NCI-H69 (cell line): Measurements from ENCODE around the gene FBXW7.
"Not testable (repeated sequence)": the region's sequence is repeated elsewhere in the genome, so short reads cannot be mapped to it uniquely, and the experiment has no call there.

Source experiments
- DNase-seq: peaks from one replicate; lab custom pipeline; 2025; lab: John Stamatoyannopoulos, UW

Gene FBXW7, protein sequence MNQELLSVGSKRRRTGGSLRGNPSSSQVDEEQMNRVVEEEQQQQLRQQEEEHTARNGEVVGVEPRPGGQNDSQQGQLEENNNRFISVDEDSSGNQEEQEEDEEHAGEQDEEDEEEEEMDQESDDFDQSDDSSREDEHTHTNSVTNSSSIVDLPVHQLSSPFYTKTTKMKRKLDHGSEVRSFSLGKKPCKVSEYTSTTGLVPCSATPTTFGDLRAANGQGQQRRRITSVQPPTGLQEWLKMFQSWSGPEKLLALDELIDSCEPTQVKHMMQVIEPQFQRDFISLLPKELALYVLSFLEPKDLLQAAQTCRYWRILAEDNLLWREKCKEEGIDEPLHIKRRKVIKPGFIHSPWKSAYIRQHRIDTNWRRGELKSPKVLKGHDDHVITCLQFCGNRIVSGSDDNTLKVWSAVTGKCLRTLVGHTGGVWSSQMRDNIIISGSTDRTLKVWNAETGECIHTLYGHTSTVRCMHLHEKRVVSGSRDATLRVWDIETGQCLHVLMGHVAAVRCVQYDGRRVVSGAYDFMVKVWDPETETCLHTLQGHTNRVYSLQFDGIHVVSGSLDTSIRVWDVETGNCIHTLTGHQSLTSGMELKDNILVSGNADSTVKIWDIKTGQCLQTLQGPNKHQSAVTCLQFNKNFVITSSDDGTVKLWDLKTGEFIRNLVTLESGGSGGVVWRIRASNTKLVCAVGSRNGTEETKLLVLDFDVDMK

DNA sequence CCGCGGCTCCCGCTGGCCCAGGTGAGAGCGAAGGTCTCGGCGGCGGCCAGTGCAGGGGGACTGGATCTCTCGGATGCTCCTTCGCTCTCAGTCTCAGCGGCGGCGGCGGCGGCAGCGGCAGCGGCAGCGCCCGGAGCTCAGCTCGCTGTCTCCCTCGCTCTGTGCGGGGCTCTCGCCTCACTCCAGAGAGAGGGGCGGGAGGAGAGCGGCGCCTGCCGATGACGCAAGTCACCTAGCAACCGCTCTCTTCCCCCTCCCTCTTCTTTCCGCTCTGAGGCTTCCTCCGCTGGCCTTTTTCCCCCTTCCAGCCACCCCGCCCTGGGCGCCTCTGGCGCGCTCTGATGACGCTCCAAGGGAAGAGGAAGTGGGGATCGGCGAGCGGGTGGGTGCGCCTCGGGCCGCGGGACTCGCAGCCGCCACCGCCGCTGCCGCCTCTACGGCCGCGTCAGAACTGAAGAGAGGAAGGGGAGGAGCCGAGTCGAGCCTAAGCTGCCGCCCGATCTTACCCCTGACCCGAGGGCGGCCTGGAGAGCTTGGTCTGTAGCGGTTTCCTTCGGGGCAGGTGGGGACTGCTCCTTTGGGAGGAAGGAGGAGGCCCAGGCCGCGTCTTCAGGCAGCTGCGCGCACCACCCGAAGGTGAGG is at the start of gene FBXW7:
Gene FBXW7, minus strand, starts transcription at position 190 of the 642 bp plus-strand sequence. CDS start 124,289 bp downstream, outside the sequence.
- DNase-seq: peak; percentile 98

DNA sequence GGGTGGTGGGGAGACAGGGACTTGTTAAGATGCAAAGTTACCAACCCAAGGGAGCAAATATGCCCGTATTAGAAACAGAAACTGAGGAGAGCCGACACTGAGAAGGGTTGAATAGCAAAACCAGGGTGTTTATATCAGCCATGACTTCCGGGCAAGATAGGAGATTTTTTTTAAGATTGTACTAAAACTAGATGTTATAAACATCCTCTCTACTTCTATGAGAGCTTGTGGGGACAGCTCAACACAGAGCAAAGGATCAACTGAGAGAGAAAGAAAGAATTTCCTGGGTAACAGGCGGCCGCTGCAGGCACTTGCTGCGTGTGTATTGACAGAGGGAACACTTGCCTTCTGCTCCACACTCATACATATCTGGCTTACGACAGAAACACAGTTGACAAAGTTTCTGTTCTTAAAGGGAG is 49.1 kb upstream of the FBXW7 start:
- DNase-seq: no peak

- no peak for DNase-seq
Measured at GRCh38 chr4:152581536-152582160, 45.8 kb upstream of the FBXW7 start.

DNA sequence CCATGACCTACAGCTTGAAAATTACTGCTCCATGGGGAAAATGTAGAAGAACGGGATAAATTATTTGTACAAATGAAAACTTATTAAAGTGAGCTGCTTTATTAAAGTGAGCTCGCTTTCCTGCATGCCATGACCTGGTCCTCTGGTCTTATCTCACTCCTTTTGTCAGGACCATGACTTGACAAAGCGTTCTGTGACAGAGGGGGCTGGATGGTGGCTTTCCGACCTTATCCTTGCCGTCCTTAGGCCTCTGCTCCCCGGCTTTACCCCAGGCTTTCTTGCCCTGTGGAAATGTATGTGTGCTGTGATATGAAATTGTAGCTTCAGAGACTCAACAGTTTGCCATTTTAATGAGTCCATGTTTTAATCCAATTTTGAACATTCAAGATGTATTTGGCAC is 44.0 kb upstream of the FBXW7 start:
- DNase-seq: no peak

GRCh38 chr4:152579107-152579764 is 43.3 kb upstream of the FBXW7 start:
- no peak for DNase-seq

GRCh38 chr4:152578670-152579069 is 42.8 kb upstream of the FBXW7 start:
- DNase-seq: no peak

DNA sequence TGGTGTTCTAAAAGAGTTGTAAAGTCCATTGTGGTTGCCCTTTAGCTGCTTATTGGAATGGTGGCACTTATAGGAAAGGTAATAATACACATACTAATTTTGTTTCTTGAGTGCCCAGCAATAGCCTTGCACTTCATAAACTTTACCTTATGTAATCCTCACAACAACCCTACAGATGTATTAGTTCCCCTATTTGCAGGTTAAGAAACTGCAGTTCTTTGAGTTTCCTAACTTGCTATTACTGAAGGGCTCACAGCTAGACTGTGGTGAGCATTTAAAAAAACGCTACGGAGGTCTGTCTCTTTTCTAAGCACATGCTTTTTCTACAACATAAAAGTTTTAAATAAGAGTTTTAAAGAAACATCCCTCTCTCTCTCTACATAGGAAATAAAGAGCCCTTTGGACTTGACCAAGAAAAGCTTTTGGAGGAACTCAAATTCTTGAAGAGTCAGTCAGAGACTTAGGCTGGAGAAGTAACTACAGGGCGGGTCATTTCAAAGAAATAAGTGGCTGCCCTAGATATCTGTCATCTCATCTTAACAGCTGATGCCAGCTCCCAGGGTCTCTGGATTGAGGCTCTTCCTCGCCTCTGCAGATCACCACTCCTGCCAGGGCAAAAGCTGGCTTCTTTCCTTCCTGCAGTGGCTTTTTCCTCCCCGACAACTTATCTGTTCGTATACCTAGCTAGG is 42.0 kb upstream of the FBXW7 start:
- DNase-seq: no peak

DNA sequence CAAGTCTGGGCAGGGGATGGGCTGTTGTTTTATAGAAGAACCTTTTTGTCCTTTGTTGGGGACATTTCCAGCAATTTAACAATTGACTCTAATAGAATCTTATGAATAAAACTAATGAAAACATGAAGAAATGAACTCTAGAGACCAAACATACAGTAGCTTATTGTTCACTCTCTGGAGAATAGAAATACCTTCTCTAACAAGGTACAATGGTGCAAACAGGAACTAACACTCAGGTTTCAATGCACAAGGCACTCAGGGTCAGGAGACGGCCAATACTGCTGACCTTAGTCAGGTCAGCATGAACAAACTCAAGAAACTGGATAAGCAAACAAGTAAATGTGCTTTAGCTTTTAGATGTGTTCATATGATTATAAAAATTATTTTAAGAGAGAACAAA is 39.6 kb upstream of the FBXW7 start:
- DNase-seq: no peak

DNA sequence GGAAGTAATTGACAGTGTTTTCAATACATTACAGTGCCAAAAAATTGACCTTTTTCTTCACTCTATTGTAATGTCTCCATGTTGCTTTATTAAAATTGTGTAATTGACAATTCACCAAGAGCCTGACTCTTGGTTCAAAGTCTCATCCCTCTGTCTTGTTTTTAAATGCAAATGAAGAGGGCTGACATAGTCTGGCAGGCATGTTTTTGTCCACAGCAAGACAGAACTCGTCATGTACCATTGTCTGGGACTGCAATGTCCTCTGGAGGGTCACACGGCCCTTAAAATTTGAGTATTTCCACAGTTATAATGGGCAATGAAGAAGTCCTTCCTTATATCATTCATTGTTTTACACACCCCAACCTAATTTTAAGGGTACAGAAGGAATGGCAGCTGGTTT is 38.0 kb upstream of the FBXW7 start:
- no peak for DNase-seq

- DNase-seq: no peak
Measured at GRCh38 chr4:152572417-152573086, 36.7 kb upstream of the FBXW7 start.

- no peak for DNase-seq
Measured at GRCh38 chr4:152571770-152572169, 35.9 kb upstream of the FBXW7 start.

DNA sequence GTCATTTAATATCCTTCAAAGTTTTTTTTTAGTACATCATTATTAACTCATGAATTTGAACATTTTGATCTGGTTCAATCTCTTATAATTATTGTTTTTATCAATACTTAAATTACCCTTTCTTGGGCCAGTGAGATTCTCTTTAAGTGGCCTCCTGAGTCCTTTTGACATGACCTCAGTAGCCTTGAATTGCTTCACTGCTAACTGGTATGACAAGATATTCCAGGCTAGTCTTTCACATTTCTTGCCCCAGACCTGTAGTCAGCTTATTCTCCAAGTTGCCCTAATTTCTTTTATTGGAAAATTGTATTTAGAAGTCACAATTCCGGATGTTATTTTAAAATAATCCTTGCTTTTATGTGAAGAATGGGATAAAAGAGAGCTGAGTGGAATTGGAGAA is 35.4 kb upstream of the FBXW7 start:
- no peak for DNase-seq

DNA sequence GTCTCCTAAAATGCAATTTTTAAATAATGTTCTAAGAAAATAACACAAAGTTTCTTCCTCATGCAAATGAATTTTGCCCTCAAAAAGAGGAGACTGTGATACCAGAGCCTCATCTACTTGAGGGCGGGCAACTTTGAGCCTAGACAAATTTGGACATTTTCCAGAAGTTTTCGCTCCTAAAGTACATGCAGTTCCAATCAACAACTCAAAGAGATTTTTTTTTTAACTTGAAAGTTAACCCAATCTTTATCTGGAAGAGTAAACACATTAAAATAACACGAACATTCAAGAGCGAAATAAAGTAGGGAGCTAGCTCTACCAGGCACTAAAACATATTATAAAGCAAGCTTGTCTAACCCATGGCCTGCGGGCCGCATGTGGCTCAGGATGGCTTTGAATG is 29.4 kb upstream of the FBXW7 start:
- no peak for DNase-seq

GRCh38 chr4:152564336-152564735 is 28.4 kb upstream of the FBXW7 start:
- DNase-seq: no peak

DNA sequence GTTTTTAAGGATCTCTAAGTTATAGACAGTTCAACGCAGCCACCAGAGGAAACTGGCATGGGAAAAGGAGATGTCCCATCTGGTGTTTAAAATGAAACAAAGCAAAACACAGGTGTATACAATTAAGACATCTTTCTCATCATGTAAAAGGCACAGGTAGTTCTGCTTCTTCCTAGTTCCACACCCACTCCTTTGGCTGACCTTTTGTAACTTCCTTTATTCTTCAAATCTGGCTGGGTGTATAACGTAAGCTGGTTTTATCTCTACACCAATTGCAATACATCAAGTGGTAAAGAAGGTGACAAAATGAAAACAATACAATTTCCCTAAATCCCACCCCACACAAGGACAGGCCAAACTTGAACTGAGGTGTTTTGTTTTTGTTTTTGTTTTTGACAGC is 27.3 kb upstream of the FBXW7 start:
- DNase-seq: no peak

- DNase-seq: no peak
Measured at GRCh38 chr4:152559641-152560040, 23.7 kb upstream of the FBXW7 start.

GRCh38 chr4:152558396-152558795 is 22.5 kb upstream of the FBXW7 start:
- DNase-seq: no peak

DNA sequence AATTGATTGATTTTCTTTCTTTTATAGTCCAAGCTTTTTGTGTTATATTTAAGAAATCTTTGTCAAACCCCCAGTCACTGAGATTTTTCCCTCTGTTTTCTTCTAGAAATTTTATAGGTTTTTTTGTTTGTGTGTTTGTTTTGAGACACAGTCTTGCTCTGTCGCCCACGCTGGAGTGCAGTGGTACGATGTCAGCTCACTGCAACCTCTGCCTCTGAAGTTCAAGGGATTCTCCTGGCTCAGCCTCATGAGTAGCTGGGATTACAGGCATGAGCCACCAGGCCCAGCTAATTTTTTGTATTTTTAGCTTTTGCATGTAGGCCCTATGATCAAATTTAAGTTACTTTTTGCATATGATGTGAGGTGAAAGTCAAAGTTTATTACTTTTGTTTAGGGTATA is 20.9 kb upstream of the FBXW7 start:
- no peak for DNase-seq

- DNase-seq: no peak
Measured at GRCh38 chr4:152556283-152556682, 20.4 kb upstream of the FBXW7 start.

DNA sequence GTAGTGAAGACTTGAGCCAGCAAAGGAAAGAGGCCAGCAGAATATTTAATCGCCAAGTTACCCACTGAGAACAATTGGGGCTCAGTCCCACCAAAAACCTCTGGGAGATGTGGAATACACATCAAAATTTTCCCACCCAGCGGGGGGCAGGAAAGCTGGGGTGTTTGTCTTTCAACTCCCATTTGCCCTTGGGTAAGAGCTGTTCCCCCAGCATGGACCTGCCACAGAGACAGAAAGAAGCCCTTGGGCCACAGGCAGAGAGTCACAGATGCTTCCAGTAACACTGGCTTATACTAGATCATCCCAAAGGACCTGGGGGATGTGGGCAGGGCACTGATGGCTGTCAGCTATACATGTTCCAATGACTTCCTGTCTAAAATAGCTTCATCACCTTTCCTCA is 18.9 kb upstream of the FBXW7 start:
- no peak for DNase-seq

DNA sequence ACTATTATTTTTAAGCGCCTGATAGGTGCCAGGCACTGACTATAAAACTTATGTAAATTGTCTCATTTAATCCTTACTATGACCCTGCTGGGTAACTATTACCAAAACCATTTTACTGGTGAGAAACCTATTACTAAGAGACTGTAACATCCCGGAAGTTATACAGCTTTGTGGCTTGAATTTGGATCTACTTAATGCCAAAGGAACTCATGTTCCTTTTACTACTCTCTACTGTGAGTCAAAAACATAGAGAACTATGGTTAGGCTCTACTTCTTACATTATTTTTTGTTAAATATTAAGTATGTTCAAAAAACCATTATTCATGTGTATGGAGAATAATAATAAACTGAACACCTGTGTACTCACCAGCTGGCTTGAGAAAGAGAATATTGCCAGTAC is 14.8 kb upstream of the FBXW7 start:
- DNase-seq: not testable (repeated sequence)
